ENCODE data around the gene PTPRF.
A peak's percentile ranks its signal among the peaks of the same experiment; 100 is the strongest.

Gene PTPRF

DNA sequence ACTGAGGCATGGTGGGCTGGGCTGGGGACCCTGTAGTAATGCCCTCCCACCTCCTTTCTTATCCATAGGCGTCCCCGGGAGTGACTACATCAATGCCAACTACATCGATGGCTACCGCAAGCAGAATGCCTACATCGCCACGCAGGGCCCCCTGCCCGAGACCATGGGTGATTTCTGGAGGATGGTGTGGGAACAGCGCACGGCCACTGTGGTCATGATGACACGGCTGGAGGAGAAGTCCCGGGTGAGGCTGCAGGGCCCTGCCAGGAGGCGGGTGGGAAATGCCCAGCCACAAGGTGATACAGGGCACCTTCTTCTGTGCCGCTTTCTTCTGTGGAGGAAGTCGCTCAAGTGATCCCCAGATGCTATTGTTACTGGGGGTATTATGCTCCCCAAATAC, 87.0 kb downstream of the PTPRF start:
- Histone ChIP-seq H2BK12ac (ENCODE audit: low read length) (no peak overlapping the region), H2BK120ac (ENCODE audit: low read depth, low read length) (no peak overlapping the region), H3K4ac (ENCODE audit: low read length) (no peak overlapping the region), H3K9me3 (replicated peaks in 1 of 2; ENCODE audit: control insufficient read depth in 2 of 2, insufficient read depth in 1 of 2, low read depth in 1 of 2, low read length in 2 of 2) (no peaks in the 10 kb centered on the region), H3K4me2 (ENCODE audit: insufficient read depth, low read length, poor library complexity, severe bottlenecking) (no peak overlapping the region), H3K27ac (replicated peaks; ENCODE audit: low read length) (no peak overlapping the region), H4K8ac (ENCODE audit: low read depth, low read length) (no peak overlapping the region), H3K14ac (ENCODE audit: low read length) (no peak overlapping the region), H3K36me3 (replicated peaks in 1 of 2; ENCODE audit: control insufficient read depth in 2 of 2, insufficient read depth in 2 of 2, low read length in 2 of 2) (peaks cover 77 to 94% of the 10 kb centered on the region in 2 donors), H2BK5ac (ENCODE audit: low read length) (no peak overlapping the region), H3K27me3 (ENCODE audit: control insufficient read depth in 3 of 3, insufficient read depth in 3 of 3, low read depth in 1 of 3, low read length in 3 of 3) (no peaks in the 10 kb centered on the region), H2BK15ac (ENCODE audit: low read length) (no peak overlapping the region), H2AFZ (ENCODE audit: low read length) (no peak overlapping the region), H2AK5ac (ENCODE audit: low read depth, low read length) (no peak overlapping the region), H3K9ac (ENCODE audit: low read depth, low read length, poor library complexity) (no peak overlapping the region), H3K79me1 (ENCODE audit: low read depth, low read length) (no peaks in the 10 kb centered on the region), H3K18ac (ENCODE audit: low read length) (no peak overlapping the region), H4K91ac (ENCODE audit: low read depth, low read length, poor library complexity) (no peak overlapping the region), H3K4me1 (ENCODE audit: control insufficient read depth in 2 of 2, insufficient read depth in 1 of 2, low read depth in 1 of 2, low read length in 2 of 2) (no peaks in the 10 kb centered on the region), H3K23ac (ENCODE audit: low read depth, low read length, poor library complexity) (no peak overlapping the region), H3K4me3 (ENCODE audit: low read length in 2 of 2) (no peak overlapping the region)
- WGBS, 2 donors (ENCODE audit: extremely low coverage in 2 of 2, insufficient read length in 2 of 2, insufficient replicate concordance in 1 of 2) = no CpG with 5 or more reads among the region's 14 CpGs
- DNase-seq (ENCODE audit: low spot score) = no peak

DNA sequence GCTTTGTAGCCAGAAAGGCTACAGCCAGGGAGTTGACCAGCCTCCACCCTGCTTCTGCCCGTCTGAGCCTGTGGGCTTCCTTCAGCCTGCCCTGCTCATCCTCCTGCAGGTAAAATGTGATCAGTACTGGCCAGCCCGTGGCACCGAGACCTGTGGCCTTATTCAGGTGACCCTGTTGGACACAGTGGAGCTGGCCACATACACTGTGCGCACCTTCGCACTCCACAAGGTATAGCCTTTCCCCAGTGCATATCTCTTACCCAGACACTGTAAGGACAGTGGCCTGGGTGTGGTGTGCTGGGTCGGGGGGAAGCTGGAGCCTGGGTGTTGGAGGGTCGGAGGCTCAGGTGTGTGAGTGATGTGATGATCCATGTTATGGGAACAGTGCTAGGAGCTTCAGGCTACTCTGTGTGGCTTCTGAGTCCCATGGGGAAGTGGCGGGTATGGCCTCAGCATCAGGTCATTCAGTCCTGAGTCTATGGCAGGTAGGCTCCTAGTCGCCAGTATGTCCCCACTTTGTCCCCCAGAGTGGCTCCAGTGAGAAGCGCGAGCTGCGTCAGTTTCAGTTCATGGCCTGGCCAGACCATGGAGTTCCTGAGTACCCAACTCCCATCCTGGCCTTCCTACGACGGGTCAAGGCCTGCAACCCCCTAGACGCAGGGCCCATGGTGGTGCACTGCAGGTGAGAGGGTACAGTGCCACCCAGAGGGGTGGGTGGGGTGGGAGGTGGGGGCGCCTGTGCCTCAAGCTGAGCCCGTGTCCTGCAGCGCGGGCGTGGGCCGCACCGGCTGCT, 88.0 kb downstream of the PTPRF start:
- Histone ChIP-seq H3K4me3 (ENCODE audit: low read length in 2 of 2) (peak overlapping the region in 1 of 2 donors; percentile 15), H4K8ac (ENCODE audit: low read depth, low read length) (no peak overlapping the region), H3K4ac (ENCODE audit: low read length) (no peak overlapping the region), H2BK15ac (ENCODE audit: low read length) (no peak overlapping the region), H2BK12ac (ENCODE audit: low read length) (no peak overlapping the region), H3K23ac (ENCODE audit: low read depth, low read length, poor library complexity) (peak overlapping the region; percentile 39), H2AFZ (ENCODE audit: low read length) (no peak overlapping the region), H3K79me1 (ENCODE audit: low read depth, low read length) (no peaks in the 10 kb centered on the region), H3K27ac (replicated peaks; ENCODE audit: low read length) (no peak overlapping the region), H3K18ac (ENCODE audit: low read length) (peak overlapping the region; percentile 25), H3K27me3 (ENCODE audit: control insufficient read depth in 3 of 3, insufficient read depth in 3 of 3, low read depth in 1 of 3, low read length in 3 of 3) (no peaks in the 10 kb centered on the region), H2AK5ac (ENCODE audit: low read depth, low read length) (no peak overlapping the region), H3K9me3 (replicated peaks in 1 of 2; ENCODE audit: control insufficient read depth in 2 of 2, insufficient read depth in 1 of 2, low read depth in 1 of 2, low read length in 2 of 2) (no peaks in the 10 kb centered on the region), H2BK5ac (ENCODE audit: low read length) (no peak overlapping the region), H3K9ac (ENCODE audit: low read depth, low read length, poor library complexity) (peak overlapping the region; percentile 30), H3K4me2 (ENCODE audit: insufficient read depth, low read length, poor library complexity, severe bottlenecking) (no peak overlapping the region), H3K36me3 (replicated peaks in 1 of 2; ENCODE audit: control insufficient read depth in 2 of 2, insufficient read depth in 2 of 2, low read length in 2 of 2) (peaks cover 72 to 94% of the 10 kb centered on the region in 2 donors), H3K14ac (ENCODE audit: low read length) (no peak overlapping the region), H4K91ac (ENCODE audit: low read depth, low read length, poor library complexity) (no peak overlapping the region), H2BK120ac (ENCODE audit: low read depth, low read length) (no peak overlapping the region), H3K4me1 (ENCODE audit: control insufficient read depth in 2 of 2, insufficient read depth in 1 of 2, low read depth in 1 of 2, low read length in 2 of 2) (no peaks in the 10 kb centered on the region)
- DNase-seq (ENCODE audit: low spot score) = no peak
- WGBS, 2 donors (ENCODE audit: extremely low coverage in 2 of 2, insufficient read length in 2 of 2, insufficient replicate concordance in 1 of 2) = no CpG with 5 or more reads among the region's 22 CpGs

DNA sequence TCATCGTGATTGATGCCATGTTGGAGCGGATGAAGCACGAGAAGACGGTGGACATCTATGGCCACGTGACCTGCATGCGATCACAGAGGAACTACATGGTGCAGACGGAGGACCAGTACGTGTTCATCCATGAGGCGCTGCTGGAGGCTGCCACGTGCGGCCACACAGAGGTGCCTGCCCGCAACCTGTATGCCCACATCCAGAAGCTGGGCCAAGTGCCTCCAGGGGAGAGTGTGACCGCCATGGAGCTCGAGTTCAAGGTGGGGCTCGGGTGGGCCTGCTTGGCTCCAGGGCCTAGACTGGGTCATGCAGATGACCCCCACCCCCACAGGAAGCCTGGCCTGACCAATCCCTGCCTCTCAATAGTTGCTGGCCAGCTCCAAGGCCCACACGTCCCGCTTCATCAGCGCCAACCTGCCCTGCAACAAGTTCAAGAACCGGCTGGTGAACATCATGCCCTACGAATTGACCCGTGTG, 88.7 kb downstream of the PTPRF start:
- H4K91ac ChIP-seq (ENCODE audit: low read depth, low read length, poor library complexity) = no peak overlapping the region
- H3K14ac ChIP-seq (ENCODE audit: low read length) = no peak overlapping the region
- no peak overlapping the region for H3K27ac ChIP-seq (replicated peaks; ENCODE audit: low read length)
- H3K4me2 ChIP-seq (ENCODE audit: insufficient read depth, low read length, poor library complexity, severe bottlenecking) = no peak overlapping the region
- H2BK12ac ChIP-seq (ENCODE audit: low read length) = no peak overlapping the region
- no peak for DNase-seq (ENCODE audit: low spot score)
- H3K4me1 ChIP-seq (ENCODE audit: control insufficient read depth in 2 of 2, insufficient read depth in 1 of 2, low read depth in 1 of 2, low read length in 2 of 2) = no peaks in the 10 kb centered on the region
- no peak overlapping the region for H2AFZ ChIP-seq (ENCODE audit: low read length)
- no peak overlapping the region for H3K23ac ChIP-seq (ENCODE audit: low read depth, low read length, poor library complexity)
- no peaks in the 10 kb centered on the region for H3K9me3 ChIP-seq (replicated peaks in 1 of 2; ENCODE audit: control insufficient read depth in 2 of 2, insufficient read depth in 1 of 2, low read depth in 1 of 2, low read length in 2 of 2)
- no peaks in the 10 kb centered on the region for H3K27me3 ChIP-seq (ENCODE audit: control insufficient read depth in 3 of 3, insufficient read depth in 3 of 3, low read depth in 1 of 3, low read length in 3 of 3)
- no peak overlapping the region for H2BK120ac ChIP-seq (ENCODE audit: low read depth, low read length)
- H3K4ac ChIP-seq (ENCODE audit: low read length) = no peak overlapping the region
- WGBS, 2 donors (ENCODE audit: extremely low coverage in 2 of 2, insufficient read length in 2 of 2, insufficient replicate concordance in 1 of 2) = no CpG with 5 or more reads among the region's 21 CpGs
- peaks cover 71 to 92% of the 10 kb centered on the region in 2 donors for H3K36me3 ChIP-seq (replicated peaks in 1 of 2; ENCODE audit: control insufficient read depth in 2 of 2, insufficient read depth in 2 of 2, low read length in 2 of 2)
- H2BK5ac ChIP-seq (ENCODE audit: low read length) = no peak overlapping the region
- H2BK15ac ChIP-seq (ENCODE audit: low read length) = no peak overlapping the region
- no peak overlapping the region for H4K8ac ChIP-seq (ENCODE audit: low read depth, low read length)
- no peaks in the 10 kb centered on the region for H3K79me1 ChIP-seq (ENCODE audit: low read depth, low read length)
- no peak overlapping the region for H3K4me3 ChIP-seq (ENCODE audit: low read length in 2 of 2)
- H3K9ac ChIP-seq (ENCODE audit: low read depth, low read length, poor library complexity) = no peak overlapping the region
- no peak overlapping the region for H3K18ac ChIP-seq (ENCODE audit: low read length)
- no peak overlapping the region for H2AK5ac ChIP-seq (ENCODE audit: low read depth, low read length)

DNA sequence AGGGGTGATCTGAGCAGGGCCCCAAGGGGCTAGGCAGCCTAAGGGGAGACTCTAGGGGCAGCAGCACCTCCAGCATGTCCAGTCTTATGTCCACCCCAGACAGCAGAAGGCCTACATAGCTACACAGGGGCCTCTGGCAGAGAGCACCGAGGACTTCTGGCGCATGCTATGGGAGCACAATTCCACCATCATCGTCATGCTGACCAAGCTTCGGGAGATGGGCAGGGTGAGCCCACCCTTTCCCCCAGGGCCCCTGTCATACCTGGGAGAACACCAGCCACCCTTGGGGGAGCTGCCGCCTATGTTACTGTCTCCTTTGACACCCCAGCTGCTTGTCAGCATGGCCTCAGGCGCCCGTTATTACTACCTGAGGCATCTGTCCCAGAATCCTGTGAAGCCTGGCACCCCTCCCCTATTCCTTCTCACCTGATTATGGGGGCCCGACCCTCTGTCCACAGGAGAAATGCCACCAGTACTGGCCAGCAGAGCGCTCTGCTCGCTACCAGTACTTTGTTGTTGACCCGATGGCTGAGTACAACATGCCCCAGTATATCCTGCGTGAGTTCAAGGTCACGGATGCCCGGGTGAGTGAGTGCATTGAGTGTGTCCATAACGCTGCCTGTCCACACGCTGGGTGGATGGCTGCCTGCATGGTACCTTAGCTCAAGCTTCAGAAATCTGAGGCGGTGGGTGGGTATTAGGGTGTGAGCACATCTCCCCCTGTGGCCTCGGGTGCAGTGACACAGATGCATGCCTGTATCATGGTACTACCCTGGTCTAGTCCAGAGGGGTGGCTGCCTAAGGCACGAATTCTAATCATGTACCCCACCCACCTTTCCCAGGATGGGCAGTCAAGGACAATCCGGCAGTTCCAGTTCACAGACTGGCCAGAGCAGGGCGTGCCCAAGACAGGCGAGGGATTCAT, 89.6 kb downstream of the PTPRF start:
- Histone ChIP-seq H2AK5ac (ENCODE audit: low read depth, low read length) (no peak overlapping the region), H2AFZ (ENCODE audit: low read length) (no peak overlapping the region), H3K27me3 (ENCODE audit: control insufficient read depth in 3 of 3, insufficient read depth in 3 of 3, low read depth in 1 of 3, low read length in 3 of 3) (no peaks in the 10 kb centered on the region), H3K4me1 (ENCODE audit: control insufficient read depth in 2 of 2, insufficient read depth in 1 of 2, low read depth in 1 of 2, low read length in 2 of 2) (no peaks in the 10 kb centered on the region), H3K36me3 (replicated peaks in 1 of 2; ENCODE audit: control insufficient read depth in 2 of 2, insufficient read depth in 2 of 2, low read length in 2 of 2) (peaks cover 66 to 84% of the 10 kb centered on the region in 2 donors), H2BK12ac (ENCODE audit: low read length) (no peak overlapping the region), H3K9me3 (replicated peaks in 1 of 2; ENCODE audit: control insufficient read depth in 2 of 2, insufficient read depth in 1 of 2, low read depth in 1 of 2, low read length in 2 of 2) (no peaks in the 10 kb centered on the region), H2BK15ac (ENCODE audit: low read length) (no peak overlapping the region), H3K9ac (ENCODE audit: low read depth, low read length, poor library complexity) (peak overlapping the region; percentile 60), H2BK5ac (ENCODE audit: low read length) (no peak overlapping the region), H3K79me1 (ENCODE audit: low read depth, low read length) (no peaks in the 10 kb centered on the region), H3K18ac (ENCODE audit: low read length) (no peak overlapping the region), H3K27ac (replicated peaks; ENCODE audit: low read length) (no peak overlapping the region), H4K8ac (ENCODE audit: low read depth, low read length) (no peak overlapping the region), H3K4ac (ENCODE audit: low read length) (no peak overlapping the region), H2BK120ac (ENCODE audit: low read depth, low read length) (no peak overlapping the region), H4K91ac (ENCODE audit: low read depth, low read length, poor library complexity) (no peak overlapping the region), H3K4me2 (ENCODE audit: insufficient read depth, low read length, poor library complexity, severe bottlenecking) (no peak overlapping the region), H3K14ac (ENCODE audit: low read length) (no peak overlapping the region), H3K4me3 (ENCODE audit: low read length in 2 of 2) (peak overlapping the region in 1 of 2 donors; percentile 54), H3K23ac (ENCODE audit: low read depth, low read length, poor library complexity) (peak overlapping the region; percentile 55)
- DNase-seq (ENCODE audit: low spot score) = no peak
- WGBS, 2 donors (ENCODE audit: extremely low coverage in 2 of 2, insufficient read length in 2 of 2, insufficient replicate concordance in 1 of 2) = no CpG with 5 or more reads among the region's 22 CpGs
